Mesangial cell (primary cell): ENCODE results near the gene HEG1. TPM values are rescaled to one million over a fixed set of nuclear protein-coding genes. Genes with fewer than 3 reads are reported as not detected.

Experiments used
- total RNA-seq: library from RNA; depleted of rRNA; stranded (reverse); fragments of >200 nt; gene quantifications from 2 replicates; pipeline ENCODE4 v1.2.3, GENCODE V29; 2015

Gene HEG1
- 44.8 and 78.6 TPM in 2 replicates for total RNA-seq

DNA sequence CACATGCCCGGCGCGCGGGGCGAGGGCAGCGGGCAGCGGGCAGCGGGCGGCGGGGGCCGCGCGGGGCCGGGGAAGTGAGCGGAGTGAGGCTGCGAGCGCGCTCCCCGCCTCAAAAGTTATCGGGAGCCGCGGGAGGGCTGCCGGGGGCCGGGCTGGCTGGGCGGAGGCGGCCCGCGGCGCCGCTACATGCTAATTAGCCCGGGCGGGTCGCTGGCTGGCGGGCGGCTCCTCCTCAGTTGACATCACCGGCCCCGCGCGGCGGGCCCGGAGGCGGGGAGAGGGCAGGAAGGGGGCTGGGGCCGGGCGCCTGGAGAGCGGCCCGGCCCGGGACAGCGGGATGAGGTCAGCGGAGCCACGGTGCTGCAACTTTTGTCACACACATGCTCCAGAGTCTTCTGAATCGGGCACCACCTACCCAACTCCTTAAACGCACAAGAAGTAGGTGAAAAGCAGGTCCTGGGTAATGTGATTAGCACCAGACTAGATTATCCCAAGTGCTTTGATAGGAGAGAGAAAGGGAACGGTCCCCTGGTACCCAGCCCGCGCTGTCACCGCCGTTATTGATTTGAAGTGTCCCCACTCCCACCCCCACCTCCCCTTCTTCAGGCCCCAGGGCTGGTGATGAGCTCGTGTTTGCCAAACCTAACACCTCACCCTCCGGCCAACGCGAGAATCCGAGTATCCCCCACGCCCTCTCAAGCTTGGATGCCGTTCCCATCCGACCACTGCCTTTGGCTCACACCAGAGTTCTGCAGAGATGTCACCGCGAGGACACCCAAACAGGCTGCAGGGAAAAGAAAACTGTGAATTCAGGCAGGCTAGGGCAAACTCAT lies at the start of gene HEG1:
TSS of gene HEG1 (minus strand) at position 85 of the 833 bp plus-strand sequence. CDS start 107 bp downstream, outside the sequence.

GRCh38 chr3:124934577-124934976 lies 121.2 kb downstream of the HEG1 start, which contains the start of gene MUC13:
Gene MUC13 (minus strand): TSS chr3:124934751. CDS start chr3:124934712, 39 bp downstream.

Other genes starting within 250 kb of the HEG1 start
- 144 and 216 TPM in 2 replicates for gene ITGB5, start 168.6 kb downstream of the HEG1 start, total RNA-seq
- gene MUC13, start 121.2 kb downstream of the HEG1 start, total RNA-seq: not detected in 2 replicates
- 11.6 and 25.9 TPM in 2 replicates for gene SLC12A8, start 156.8 kb upstream of the HEG1 start, total RNA-seq